ENCODE results near the gene WNT3. TPM values are rescaled to one million over a fixed set of nuclear protein-coding genes. Genes with fewer than 3 reads are reported as not detected.

The WNT3 gene
- total and polyA plus RNA-seq, 2 experiments from 2014 or later = 2.1 to 3.0 TPM

GRCh38 chr17:46719891-46720290 is 98.6 kb downstream of the WNT3 start:
- no peaks in the 10 kb centered on the region for H3K27me3 ChIP-seq (replicated peaks; ENCODE audit: insufficient read depth)
- 82 to 83% methylated on average over 3 of the region's 3 CpGs for WGBS, 2 experiments (ENCODE audit: low coverage in 1 of 2, low lambda C conversion rate in 2 of 2, missing lambda C conversion rate in 2 of 2)
- H3K27ac ChIP-seq = no peak overlapping the region
- H3K9me2 ChIP-seq (ENCODE audit: insufficient read depth) = no peaks in the 10 kb centered on the region
- TF ChIP-seq EZH2 (IDR thresholded peaks at IDR 0.05; ENCODE audit: insufficient read depth, poor library complexity, severe bottlenecking) (no peak), EZH2phosphoT487 (IDR thresholded peaks at IDR 0.05; ENCODE audit: insufficient read depth, low read depth) (no peak)
- no peak overlapping the region for H3K4me2 ChIP-seq (ENCODE audit: unreplicated experiment)
- no peaks in the 10 kb centered on the region for H4K20me1 ChIP-seq (ENCODE audit: insufficient read depth)
- no peak overlapping the region for H2AFZ ChIP-seq
- H3K9ac ChIP-seq = no peak overlapping the region
- H3K79me2 ChIP-seq (ENCODE audit: insufficient read depth) = no peaks in the 10 kb centered on the region
- no peak overlapping the region for H3K4me3 ChIP-seq
- peaks cover 9% of the 10 kb centered on the region; the same call in 1 of the 2 replicates for H3K36me3 ChIP-seq (ENCODE audit: low read depth)
- H3K9me3 ChIP-seq (ENCODE audit: low read depth) = no peaks in the 10 kb centered on the region
- H3F3A ChIP-seq (ENCODE audit: insufficient read depth) = no peaks in the 10 kb centered on the region
- H3K4me1 ChIP-seq (ENCODE audit: insufficient read depth) = 0 out of 2 replicates have a peak, but pooled peaks cover 13% of the 10 kb centered on the region
- in situ Hi-C loops (cut with MboI) = no loop called here
- no peak for DNase-seq

GRCh38 chr17:46717999-46718398 is 100.5 kb downstream of the WNT3 start:
- no peak overlapping the region for H3K9ac ChIP-seq
- no peak for TF ChIP-seq EZH2 (IDR thresholded peaks at IDR 0.05; ENCODE audit: insufficient read depth, poor library complexity, severe bottlenecking)
- no peak for TF ChIP-seq EZH2phosphoT487 (IDR thresholded peaks at IDR 0.05; ENCODE audit: insufficient read depth, low read depth)
- 85 to 92% methylated on average over 4 of the region's 4 CpGs for WGBS, 2 experiments (ENCODE audit: low coverage in 1 of 2, low lambda C conversion rate in 2 of 2, missing lambda C conversion rate in 2 of 2)

More at GRCh38 chr17:46717999-46718398, 100.5 kb downstream of the WNT3 start:
- Histone ChIP-seq H3K9me2 (ENCODE audit: insufficient read depth) (no peaks in the 10 kb centered on the region), H3K27ac (no peak overlapping the region), H4K20me1 (ENCODE audit: insufficient read depth) (no peaks in the 10 kb centered on the region), H2AFZ (no peak overlapping the region), H3K4me2 (ENCODE audit: unreplicated experiment) (no peak overlapping the region), H3K36me3 (ENCODE audit: low read depth) (peaks cover 19% of the 10 kb centered on the region; the same call in 1 of the 2 replicates), H3K79me2 (ENCODE audit: insufficient read depth) (no peaks in the 10 kb centered on the region), H3K4me3 (no peak overlapping the region), H3F3A (ENCODE audit: insufficient read depth) (no peaks in the 10 kb centered on the region), H3K9me3 (ENCODE audit: low read depth) (no peaks in the 10 kb centered on the region), H3K4me1 (ENCODE audit: insufficient read depth) (0 out of 2 replicates have a peak, but pooled peaks cover 12% of the 10 kb centered on the region), H3K27me3 (replicated peaks; ENCODE audit: insufficient read depth) (no peaks in the 10 kb centered on the region)
- DNase-seq = no peak
- in situ Hi-C loops (cut with MboI) = no loop called here

Other genes with a start within 250 kb of the WNT3 start
- 3.8 and 12.1 TPM in 2 replicates for gene ARL17A, start 239.0 kb downstream of the WNT3 start, total RNA-seq (2014; rRNA removed; shearing (Covaris generic))
- 5.4 and 6.6 TPM in 2 replicates for gene ARL17A, start 239.0 kb downstream of the WNT3 start, polyA plus RNA-seq (2016; fragmentation: Nextera tagmentation; extraction: Ambion mirVana)
- gene NSF, start 228.0 kb downstream of the WNT3 start, total RNA-seq (2014; rRNA removed; shearing (Covaris generic)) = 44.9 and 48.2 TPM in 2 replicates
- 43.5 and 44.2 TPM in 2 replicates for gene NSF, start 228.0 kb downstream of the WNT3 start, polyA plus RNA-seq (2016; fragmentation: Nextera tagmentation; extraction: Ambion mirVana)
- gene WNT9B, start 32.9 kb upstream of the WNT3 start, total RNA-seq (2014; rRNA removed; shearing (Covaris generic)) = not detected in 2 replicates
- not detected in 2 replicates for gene WNT9B, start 32.9 kb upstream of the WNT3 start, polyA plus RNA-seq (2016; fragmentation: Nextera tagmentation; extraction: Ambion mirVana)
- 47.9 and 48.1 TPM in 2 replicates for gene GOSR2, start 104.5 kb upstream of the WNT3 start, total RNA-seq (2014; rRNA removed; shearing (Covaris generic))
- 61.4 and 67.1 TPM in 2 replicates for gene GOSR2, start 104.5 kb upstream of the WNT3 start, polyA plus RNA-seq (2016; fragmentation: Nextera tagmentation; extraction: Ambion mirVana)
- not detected in 2 replicates for gene RPRML, start 160.6 kb upstream of the WNT3 start, total RNA-seq (2014; rRNA removed; shearing (Covaris generic))
- not detected in 2 replicates for gene RPRML, start 160.6 kb upstream of the WNT3 start, polyA plus RNA-seq (2016; fragmentation: Nextera tagmentation; extraction: Ambion mirVana)